Omental fat pad (tissue), 4 donors: ENCODE measurements around the gene NFKBIA. TPM values are rescaled to one million over a fixed set of nuclear protein-coding genes. Genes with fewer than 3 reads are reported as not detected.
"Not testable (repeated sequence)": the region's sequence is repeated elsewhere in the genome, so short reads cannot be mapped to it uniquely, and the experiment has no call there.

Experiments
- ATAC-seq: fragments of 150-250 bp; one replicate; pipeline ENCODE4 v1.9.1; 2016; ENCODE audit warnings: mild to moderate bottlenecking, moderate library complexity; ENCODE audit not compliant: low FRiP score
- DNase-seq: peaks from one replicate; pipeline ENCODE4 v3.0.0-alpha.2; 2019; ENCODE audit warnings: low spot score
- CTCF ChIP-seq, 3 donors: fragments of 450-650 bp; IDR thresholded peaks; one replicate each; pipeline ENCODE4 v1.5.1; 2016 to 2017; ENCODE audit warnings: antibody characterized with exemption in 3 of 3, mild to moderate bottlenecking in 3 of 3, moderate library complexity in 2 of 3
- total RNA-seq, 4 donors: library from RNA; depleted of rRNA; stranded (reverse); fragments of >200 nt; gene quantifications; one replicate each; pipeline ENCODE4 v1.1.0, GENCODE V29; 2016

The NFKBIA gene
- total RNA-seq, 4 donors from 2014 or later, result 291 to 1,245 (median 645) TPM

- ATAC-seq (no peak), DNase-seq (no peak)
- TF ChIP-seq CTCF (IDR thresholded peaks at IDR 0.05), result no peak
Observed at GRCh38 chr14:35403114-35403602, 1.4 kb downstream of the NFKBIA start.

- TF ChIP-seq CTCF (IDR thresholded peaks at IDR 0.05), result no peak
- DNase-seq (no peak), ATAC-seq (no peak)
Observed at GRCh38 chr14:35402323-35403113, 2.0 kb downstream of the NFKBIA start.

- ATAC-seq, result no peak
- no peak for TF ChIP-seq CTCF (IDR thresholded peaks at IDR 0.05)
- no peak for DNase-seq
Observed at GRCh38 chr14:35401422-35402265, 2.9 kb downstream of the NFKBIA start.

GRCh38 chr14:35400648-35401421 lies 3.7 kb downstream of the NFKBIA start:
- no peak for DNase-seq
- no peak for TF ChIP-seq CTCF (IDR thresholded peaks at IDR 0.05)
- ATAC-seq, result no peak

- DNase-seq, result no peak
- TF ChIP-seq CTCF (IDR thresholded peaks at IDR 0.05), result no peak
- peak; percentile 28 for ATAC-seq
Observed at GRCh38 chr14:35399083-35399937, 5.2 kb downstream of the NFKBIA start.

GRCh38 chr14:35398071-35398584 lies 6.4 kb downstream of the NFKBIA start:
- no peak for TF ChIP-seq CTCF (IDR thresholded peaks at IDR 0.05)
- DNase-seq (no peak), ATAC-seq (no peak)

- not testable (repeated sequence) for DNase-seq, ATAC-seq
Observed at GRCh38 chr14:35396610-35397009, 7.9 kb downstream of the NFKBIA start.
